Measurements from ENCODE around the gene CGB7. TPM values are rescaled to one million over a fixed set of nuclear protein-coding genes. Genes with fewer than 3 reads are reported as not detected.
A peak's percentile ranks its signal among the peaks of the same experiment; 100 is the strongest.
"Not testable (repeated sequence)": the region's sequence is repeated elsewhere in the genome, so short reads cannot be mapped to it uniquely, and the experiment has no call there.

The CGB7 gene
- total RNA-seq, 8 experiments from 2014 or later, result 0.11 to 1.0 (median 0.36) TPM; not detected in 1

- H3K4me1 ChIP-seq (replicated peaks in 1 of 2); H3K4me3 ChIP-seq; in situ Hi-C loops (cut with MboI; ENCODE audit: low pct_unique_long_range_greater_than_20kb in 2 of 9, low sequenced_read_pairs in 9 of 9, unreplicated experiment in 9 of 9); H3K27ac ChIP-seq: not testable (repeated sequence)
- no CpG with 5 or more reads among the region's 23 CpGs for WGBS, 10 experiments
- ATAC-seq (replicated peaks in 6 of 8), result peak in 2 of 8 experiments; percentile 24 to 55
Observed at GRCh38 chr19:49025599-49025998, 31.9 kb downstream of the CGB7 start.

- H3K4me3 ChIP-seq; ATAC-seq (replicated peaks in 6 of 8); H3K27ac ChIP-seq; H3K4me1 ChIP-seq (replicated peaks in 1 of 2); in situ Hi-C loops (cut with MboI; ENCODE audit: low pct_unique_long_range_greater_than_20kb in 2 of 9, low sequenced_read_pairs in 9 of 9, unreplicated experiment in 9 of 9): not testable (repeated sequence)
- no CpG with 5 or more reads among the region's 6 CpGs for WGBS, 10 experiments
Observed at GRCh38 chr19:49025088-49025487, 32.5 kb downstream of the CGB7 start.

- H3K4me1 ChIP-seq (replicated peaks in 1 of 2); H3K27ac ChIP-seq; ATAC-seq (replicated peaks in 6 of 8); in situ Hi-C loops (cut with MboI; ENCODE audit: low pct_unique_long_range_greater_than_20kb in 2 of 9, low sequenced_read_pairs in 9 of 9, unreplicated experiment in 9 of 9); H3K4me3 ChIP-seq: not testable (repeated sequence)
- no CpG with 5 or more reads among the region's 15 CpGs for WGBS, 10 experiments
Observed at GRCh38 chr19:49024233-49024632, 33.3 kb downstream of the CGB7 start, which contains the start of gene CGB3. Gene CGB3 (minus strand): TSS chr19:49024333. CDS start chr19:49023971, 362 bp downstream.

GRCh38 chr19:49022116-49022515 lies 35.4 kb downstream of the CGB7 start:
- 60 to 95% (median 83%) methylated on average over 1 to 5 of the region's 9 CpGs; no CpG with 5 or more reads in 2 of the 10 experiments for WGBS, 10 experiments
- peaks cover 3 to 14% of the 10 kb centered on the region in 2 donors for H3K4me1 ChIP-seq (replicated peaks in 1 of 2)
- no peak overlapping the region for H3K27ac ChIP-seq
- ATAC-seq (replicated peaks in 6 of 8), result no peak
- in situ Hi-C loops (cut with MboI; ENCODE audit: low pct_unique_long_range_greater_than_20kb in 2 of 9, low sequenced_read_pairs in 9 of 9, unreplicated experiment in 9 of 9), result no loop called here
- H3K4me3 ChIP-seq, result no peak overlapping the region

- H3K27ac ChIP-seq, result no peak overlapping the region
- H3K4me1 ChIP-seq (replicated peaks in 1 of 2), result peaks cover 3 to 14% of the 10 kb centered on the region in 2 donors
- WGBS, 10 experiments, result 7 to 80% (median 46%) methylated on average over 1 to 15 of the region's 16 CpGs
- ATAC-seq (replicated peaks in 6 of 8), result no peak
- in situ Hi-C loops (cut with MboI; ENCODE audit: low pct_unique_long_range_greater_than_20kb in 2 of 9, low sequenced_read_pairs in 9 of 9, unreplicated experiment in 9 of 9), result no loop called here
- H3K4me3 ChIP-seq, result no peak overlapping the region
Observed at GRCh38 chr19:49020931-49021895, 36.3 kb downstream of the CGB7 start.

GRCh38 chr19:49020342-49020741 lies 37.2 kb downstream of the CGB7 start:
- peaks cover 3 to 14% of the 10 kb centered on the region in 2 donors for H3K4me1 ChIP-seq (replicated peaks in 1 of 2)
- no peak overlapping the region for H3K27ac ChIP-seq
- no peak overlapping the region for H3K4me3 ChIP-seq
- ATAC-seq (replicated peaks in 6 of 8), result peak in 1 of 8 experiments; percentile 7
- in situ Hi-C loops (cut with MboI; ENCODE audit: low pct_unique_long_range_greater_than_20kb in 2 of 9, low sequenced_read_pairs in 9 of 9, unreplicated experiment in 9 of 9), result no loop called here
- WGBS, 10 experiments, result 40 to 92% (median 77%) methylated on average over 2 to 4 of the region's 11 CpGs; no CpG with 5 or more reads in 6 of the 10 experiments

GRCh38 chr19:49019242-49019932 lies 38.2 kb downstream of the CGB7 start:
- in situ Hi-C loops (cut with MboI; ENCODE audit: low pct_unique_long_range_greater_than_20kb in 2 of 9, low sequenced_read_pairs in 9 of 9, unreplicated experiment in 9 of 9), result no loop called here
- WGBS, 10 experiments, result 20 to 70% methylated on average over 1 to 2 of the region's 41 CpGs; no CpG with 5 or more reads in 8 of the 10 experiments
- H3K4me3 ChIP-seq, result peak overlapping the region in 3 of 5 donors; percentile 19 to 32 (median 26)
- peaks cover 3 to 14% of the 10 kb centered on the region in 2 donors for H3K4me1 ChIP-seq (replicated peaks in 1 of 2)
- peak in 7 of 8 experiments; percentile 4 to 42 (median 26) for ATAC-seq (replicated peaks in 6 of 8)
- no peak overlapping the region for H3K27ac ChIP-seq

- not testable (repeated sequence) for H3K27ac ChIP-seq; ATAC-seq (replicated peaks in 6 of 8)
Observed at GRCh38 chr19:49018388-49019241, 38.9 kb downstream of the CGB7 start.

GRCh38 chr19:49017666-49018351 lies 39.7 kb downstream of the CGB7 start:
- no peak overlapping the region for H3K27ac ChIP-seq
- in situ Hi-C loops (cut with MboI; ENCODE audit: low pct_unique_long_range_greater_than_20kb in 2 of 9, low sequenced_read_pairs in 9 of 9, unreplicated experiment in 9 of 9), result no loop called here
- ATAC-seq (replicated peaks in 6 of 8), result peak; percentile 73 to 87 (median 80)
- H3K4me3 ChIP-seq, result peak overlapping the region; percentile 19 to 31 (median 21)
- 0% methylated on average over 2 of the region's 62 CpGs; no CpG with 5 or more reads in 9 of the 10 experiments for WGBS, 10 experiments
- H3K4me1 ChIP-seq (replicated peaks in 1 of 2), result peaks cover 3 to 14% of the 10 kb centered on the region in 2 donors

More at GRCh38 chr19:49018388-49019241, 38.9 kb downstream of the CGB7 start:
- in situ Hi-C loops (cut with MboI; ENCODE audit: low pct_unique_long_range_greater_than_20kb in 2 of 9, low sequenced_read_pairs in 9 of 9, unreplicated experiment in 9 of 9), result not testable (repeated sequence)
- Histone ChIP-seq H3K4me3 (peak overlapping the region in 2 of 5 donors; percentile 31 to 32), H3K4me1 (replicated peaks in 1 of 2) (peaks cover 3 to 14% of the 10 kb centered on the region in 2 donors)
- WGBS, 10 experiments, result 7 to 60% (median 8%) methylated on average over 1 to 9 of the region's 50 CpGs; no CpG with 5 or more reads in 5 of the 10 experiments

GRCh38 chr19:49017041-49017665 lies 40.4 kb downstream of the CGB7 start, which contains the start of gene LHB:
Gene LHB (minus strand): TSS chr19:49017091. CDS start chr19:49017081, 10 bp downstream.
- peak in 2 of 8 experiments; percentile 0 to 2 for ATAC-seq (replicated peaks in 6 of 8)
- in situ Hi-C loops (cut with MboI; ENCODE audit: low pct_unique_long_range_greater_than_20kb in 2 of 9, low sequenced_read_pairs in 9 of 9, unreplicated experiment in 9 of 9), result no loop called here
- H3K27ac ChIP-seq, result no peak within 1 kb of the TSS
- H3K4me1 ChIP-seq (replicated peaks in 1 of 2), result peaks cover 3 to 14% of the 10 kb centered on the region in 2 donors
- WGBS, 10 experiments, result 0 to 100% (median 0%) methylated on average over 1 of the region's 17 CpGs; no CpG with 5 or more reads in 7 of the 10 experiments
- peak within 1 kb of the TSS; percentile 19 to 31 (median 21) for H3K4me3 ChIP-seq

GRCh38 chr19:49016067-49016839 lies 41.3 kb downstream of the CGB7 start:
- ATAC-seq (replicated peaks in 6 of 8), result no peak

More at GRCh38 chr19:49016067-49016839, 41.3 kb downstream of the CGB7 start:
- in situ Hi-C loops (cut with MboI; ENCODE audit: low pct_unique_long_range_greater_than_20kb in 2 of 9, low sequenced_read_pairs in 9 of 9, unreplicated experiment in 9 of 9), result no loop called here
- WGBS, 10 experiments, result 96% methylated on average over 5 of the region's 29 CpGs; no CpG with 5 or more reads in 9 of the 10 experiments
- Histone ChIP-seq H3K27ac (no peak overlapping the region), H3K4me1 (replicated peaks in 1 of 2) (peaks cover 3 to 14% of the 10 kb centered on the region in 2 donors), H3K4me3 (no peak overlapping the region)

All from motor neuron (in vitro differentiated cells).